HFFc6 (cell line): Measurements from ENCODE around the gene TTLL10. TPM values are rescaled to one million over a fixed set of nuclear protein-coding genes. Genes with fewer than 3 reads are reported as not detected.

Experiments used
- DNase-seq: peaks from one replicate; pipeline ENCODE4 v3.0.0-alpha.2; 2018
- H3K27ac Mint-ChIP-seq: 2 replicates; pipeline ENCODE4 v1.8.0; 2020; ENCODE audit warnings: mild to moderate bottlenecking, mixed read lengths
- H3K27me3 Mint-ChIP-seq: 2 replicates; pipeline ENCODE4 v1.8.0; 2021; ENCODE audit warnings: mild to moderate bottlenecking, moderate library complexity, mixed read lengths; ENCODE audit not compliant: insufficient read depth
- H3K36me3 Mint-ChIP-seq: 2 replicates; pipeline ENCODE4 v1.8.0; 2021; ENCODE audit warnings: low read depth, mixed read lengths
- H3K4me1 Mint-ChIP-seq: 2 replicates; pipeline ENCODE4 v1.8.0; 2020; ENCODE audit warnings: low read depth, mixed read lengths
- H3K4me3 Mint-ChIP-seq: 2 replicates; pipeline ENCODE4 v1.8.0; 2020; ENCODE audit warnings: mild to moderate bottlenecking, moderate library complexity, mixed read lengths
- H3K9me3 Mint-ChIP-seq: 2 replicates; pipeline ENCODE4 v1.8.0; 2020; ENCODE audit warnings: mild to moderate bottlenecking, mixed read lengths
- CTCF ChIP-seq: fragments of 200-600 bp; sonication (generic); IDR thresholded peaks from 2 replicates; pipeline ENCODE4 v1.5.0; 2021; ENCODE audit warnings: antibody characterized with exemption, mild to moderate bottlenecking
- total RNA-seq, 6 experiments: library from RNA; stranded (reverse); fragmentation: NEBNext Ultra II Directional; extraction: Animal tissue kit (Norgen Biotek cat#: 25700); gene quantifications; 2 replicates in 1 of 6; 3 replicates in 5 of 6; pipeline ENCODE4 v1.2.3, GENCODE V29; 2021

TTLL10 gene
- total RNA-seq, 6 experiments from 2014 or later: not detected

DNA sequence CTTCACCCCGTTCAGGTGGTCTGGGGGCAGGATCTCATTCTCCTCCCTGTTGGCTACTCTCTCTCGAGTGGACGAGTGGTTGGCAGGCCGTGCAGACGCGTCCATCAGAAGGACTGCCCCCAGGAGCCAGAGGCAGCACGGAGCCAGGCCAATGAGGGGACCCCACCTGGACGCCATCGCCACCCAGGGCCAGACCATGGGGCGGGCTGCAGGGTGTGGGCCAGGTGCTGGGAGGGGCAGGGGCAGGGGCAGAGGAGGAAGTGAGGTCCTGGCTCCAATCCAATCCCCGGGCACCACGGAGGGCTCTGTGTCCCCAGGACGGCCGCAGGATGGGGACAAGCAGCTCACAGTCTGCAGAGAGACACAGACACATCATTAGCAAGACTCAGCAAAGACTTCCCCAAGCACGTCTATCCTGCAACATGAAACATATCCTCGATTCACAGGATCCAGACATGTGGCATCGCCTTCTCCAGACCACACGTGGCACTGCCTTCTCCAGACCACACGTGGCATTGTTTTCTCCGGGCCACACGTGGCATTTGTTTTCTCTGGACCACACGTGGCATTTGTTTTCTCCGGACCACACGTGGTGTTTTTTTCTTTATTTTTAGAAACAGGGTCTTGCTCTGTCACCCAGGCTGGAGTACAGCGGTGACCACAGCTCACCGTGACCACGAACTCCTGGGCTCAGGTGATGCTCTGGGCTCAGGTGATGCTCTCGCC, 55.1 kb downstream of the TTLL10 start:
- Mint-ChIP-seq H3K9me3 (peaks cover 5% of the 10 kb centered on the region), H3K36me3 (peaks cover 30% of the 10 kb centered on the region), H3K4me3 (no peak overlapping the region), H3K27ac (no peak overlapping the region), H3K27me3 (peaks cover 6% of the 10 kb centered on the region; the same call in 1 of the 2 replicates), H3K4me1 (peaks cover 20% of the 10 kb centered on the region)
- TF ChIP-seq CTCF: no peak
- DNase-seq: no peak

DNA sequence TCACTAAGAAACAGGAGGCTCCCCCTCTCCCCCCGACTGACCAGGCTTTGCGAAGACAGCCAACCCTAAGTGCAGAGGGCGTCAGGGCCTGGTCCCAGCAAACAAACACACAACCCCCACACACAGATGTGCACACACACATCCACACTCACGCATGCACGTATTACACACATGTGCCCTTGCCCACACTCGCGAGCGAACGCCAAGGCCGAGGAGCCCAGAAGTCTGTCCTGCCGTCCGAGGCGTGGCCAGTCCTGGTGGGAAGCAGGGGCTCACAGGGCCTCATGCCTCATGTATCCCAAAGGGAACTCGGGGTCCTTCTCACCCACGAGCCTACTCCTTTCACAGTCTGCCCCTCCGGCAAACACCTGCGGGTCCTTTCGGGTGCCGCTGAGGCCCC, 56.1 kb downstream of the TTLL10 start:
- H3K9me3 Mint-ChIP-seq: peaks cover 6% of the 10 kb centered on the region
- H3K27ac Mint-ChIP-seq: no peak overlapping the region; the same call in 1 of the 2 replicates
- peaks cover 30% of the 10 kb centered on the region for H3K4me1 Mint-ChIP-seq

DNA sequence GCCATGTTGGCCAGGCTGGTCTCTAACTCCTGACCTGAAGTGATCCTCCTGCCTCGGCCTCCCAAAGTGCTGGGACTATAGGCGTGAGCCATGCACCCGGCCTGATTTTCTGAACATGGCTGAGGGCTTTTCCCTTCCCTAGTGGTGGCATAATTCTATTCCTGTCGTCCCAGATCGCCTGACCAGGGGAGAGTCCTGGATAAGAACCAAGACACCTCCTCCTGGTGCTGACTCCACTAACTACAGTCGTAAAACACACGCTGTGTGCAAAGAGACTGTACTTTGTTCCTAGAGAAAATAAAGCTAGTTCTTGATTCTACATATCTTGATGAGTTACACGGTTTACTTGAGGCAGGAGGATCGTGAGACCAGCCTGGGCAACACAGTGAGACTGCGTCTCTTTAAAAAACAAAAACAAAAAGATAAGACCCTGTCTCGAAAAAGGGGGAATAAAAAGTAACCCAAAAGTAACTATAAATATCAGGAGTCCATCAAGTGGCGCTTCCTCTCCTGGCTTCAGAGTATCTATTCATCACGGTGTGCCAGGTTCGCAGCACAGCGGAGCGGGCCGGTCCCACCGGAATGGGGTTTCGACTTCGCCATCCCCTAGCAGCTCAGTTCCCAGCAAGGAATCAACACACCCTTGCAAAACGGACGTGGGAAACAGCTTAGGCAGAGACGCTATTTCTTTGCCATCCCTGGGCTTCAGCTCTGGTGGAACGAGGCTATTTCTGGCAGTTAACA, 57.1 kb downstream of the TTLL10 start:
- Mint-ChIP-seq H3K9me3 (peaks cover 6% of the 10 kb centered on the region), H3K4me3 (peak overlapping the region; percentile 93)
- peak; percentile 80 for DNase-seq

More for the DNA sequence above, 56.1 kb downstream of the TTLL10 start:
- H3K36me3 Mint-ChIP-seq: peaks cover 37% of the 10 kb centered on the region
- peak overlapping the region; percentile 55; the same call in 1 of the 2 replicates for H3K4me3 Mint-ChIP-seq
- H3K27me3 Mint-ChIP-seq: peaks cover 6% of the 10 kb centered on the region; the same call in 1 of the 2 replicates
- no peak for TF ChIP-seq CTCF
- DNase-seq: no peak

GRCh38 chr1:1231400-1232207, 57.9 kb downstream of the TTLL10 start, which contains the start of gene SDF4:
Gene SDF4, minus strand, starts transcription at chr1:1232001. Its CDS starts 3,229 bp downstream, at chr1:1228772.
- Mint-ChIP-seq H3K4me3 (peak within 1 kb of the TSS; percentile 93), H3K27me3 (peaks cover 6% of the 10 kb centered on the region; the same call in 1 of the 2 replicates), H3K27ac (peak within 1 kb of the TSS; percentile 88), H3K4me1 (peaks cover 30% of the 10 kb centered on the region), H3K36me3 (peaks cover 27% of the 10 kb centered on the region), H3K9me3 (peaks cover 6% of the 10 kb centered on the region)
- TF ChIP-seq CTCF: no peak; the same call in 1 of the 2 replicates
- DNase-seq: peak; percentile 92

More for the DNA sequence above, 57.1 kb downstream of the TTLL10 start:
- Mint-ChIP-seq H3K27ac (peak overlapping the region; percentile 88), H3K36me3 (peaks cover 30% of the 10 kb centered on the region), H3K27me3 (peaks cover 6% of the 10 kb centered on the region; the same call in 1 of the 2 replicates), H3K4me1 (peaks cover 30% of the 10 kb centered on the region)
- TF ChIP-seq CTCF: peak; percentile 67

DNA sequence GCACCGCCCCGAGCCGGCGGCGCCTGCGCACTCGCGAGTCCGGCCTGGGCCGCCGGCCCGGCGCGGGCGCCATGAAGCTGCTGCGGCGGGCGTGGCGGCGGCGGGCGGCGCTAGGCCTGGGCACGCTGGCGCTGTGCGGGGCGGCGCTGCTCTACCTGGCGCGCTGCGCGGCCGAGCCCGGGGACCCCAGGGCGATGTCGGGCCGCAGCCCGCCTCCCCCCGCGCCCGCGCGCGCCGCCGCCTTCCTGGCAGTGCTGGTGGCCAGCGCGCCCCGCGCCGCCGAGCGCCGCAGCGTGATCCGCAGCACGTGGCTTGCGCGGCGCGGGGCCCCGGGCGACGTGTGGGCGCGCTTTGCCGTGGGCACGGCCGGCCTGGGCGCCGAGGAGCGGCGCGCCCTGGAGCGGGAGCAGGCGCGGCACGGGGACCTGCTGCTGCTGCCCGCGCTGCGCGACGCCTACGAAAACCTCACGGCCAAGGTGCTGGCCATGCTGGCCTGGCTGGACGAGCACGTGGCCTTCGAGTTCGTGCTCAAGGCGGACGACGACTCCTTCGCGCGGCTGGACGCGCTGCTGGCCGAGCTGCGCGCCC, 58.6 kb downstream of the TTLL10 start, which contains the start of gene B3GALT6:
B3GALT6 (plus strand) TSS at position 30 of the 588 bp plus-strand sequence; CDS start at position 72, 42 bp downstream.
- no peak for TF ChIP-seq CTCF
- peaks cover 6% of the 10 kb centered on the region for H3K9me3 Mint-ChIP-seq
- no peak for DNase-seq

More for the DNA sequence above, 58.6 kb downstream of the TTLL10 start, which contains the start of gene B3GALT6:
- Mint-ChIP-seq H3K36me3 (peaks cover 27% of the 10 kb centered on the region), H3K4me3 (peak within 1 kb of the TSS; percentile 93), H3K4me1 (peaks cover 30% of the 10 kb centered on the region), H3K27ac (peak within 1 kb of the TSS; percentile 88), H3K27me3 (peaks cover 6% of the 10 kb centered on the region; the same call in 1 of the 2 replicates)
